RWPE1 (cell line): ENCODE results near the gene ZNF654.

ENCODE experiments used
- CTCF ChIA-PET: fragments of 350-600 bp; sonication (Branson Sonifier 250); formaldehyde crosslinking; extraction: SDS; loops from one replicate; lab custom pipeline; 2021; lab: Yijun Ruan, JAX
- POLR2A ChIA-PET: fragments of 400-600 bp; formaldehyde crosslinking; extraction: SDS; loops from one replicate; lab custom pipeline; 2020; ENCODE audit warnings: antibody characterized with exemption; ENCODE audit not compliant: low non-redundant PET; lab: Yijun Ruan, JAX
- DNase-seq: peaks from one replicate; pipeline ENCODE4 v3.0.0; 2012; ENCODE audit warnings: low spot score
- H3K27ac ChIP-seq: fragments of 450-650 bp; 2 replicates; pipeline ENCODE4 v1.5.1; 2017
- TF ChIP-seq, protein P1 (sequence below): fragments of 450-650 bp; conservative IDR thresholded peaks from 2 replicates; pipeline ENCODE4 v1.5.1; 2017; ENCODE audit warnings: low read depth, mild to moderate bottlenecking

ZNF654 gene

DNA sequence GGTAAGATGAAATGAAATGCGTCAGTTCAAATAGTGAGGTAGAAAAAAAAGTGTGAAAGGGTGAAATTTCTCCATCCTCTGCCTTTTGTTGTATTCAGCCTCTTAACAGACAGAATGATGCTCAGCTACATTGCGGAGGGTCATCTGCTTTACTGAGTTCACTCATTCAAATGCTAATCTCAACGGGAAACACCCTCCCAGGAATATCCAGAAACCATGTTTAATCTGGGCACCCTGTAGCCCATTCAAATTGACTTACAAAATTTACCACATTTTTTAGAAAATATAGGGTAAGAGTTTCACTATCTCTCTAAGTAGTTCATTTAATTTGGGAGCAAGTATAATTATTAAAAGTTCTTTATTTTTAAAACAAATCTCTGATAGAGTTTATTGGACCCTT lies 133.6 kb downstream of the ZNF654 start:
- POLR2A ChIA-PET, result no interaction called here
- no peak overlapping the region for H3K27ac ChIP-seq
- CTCF ChIA-PET, result no interaction called here
- TF ChIP-seq, protein P1, sequence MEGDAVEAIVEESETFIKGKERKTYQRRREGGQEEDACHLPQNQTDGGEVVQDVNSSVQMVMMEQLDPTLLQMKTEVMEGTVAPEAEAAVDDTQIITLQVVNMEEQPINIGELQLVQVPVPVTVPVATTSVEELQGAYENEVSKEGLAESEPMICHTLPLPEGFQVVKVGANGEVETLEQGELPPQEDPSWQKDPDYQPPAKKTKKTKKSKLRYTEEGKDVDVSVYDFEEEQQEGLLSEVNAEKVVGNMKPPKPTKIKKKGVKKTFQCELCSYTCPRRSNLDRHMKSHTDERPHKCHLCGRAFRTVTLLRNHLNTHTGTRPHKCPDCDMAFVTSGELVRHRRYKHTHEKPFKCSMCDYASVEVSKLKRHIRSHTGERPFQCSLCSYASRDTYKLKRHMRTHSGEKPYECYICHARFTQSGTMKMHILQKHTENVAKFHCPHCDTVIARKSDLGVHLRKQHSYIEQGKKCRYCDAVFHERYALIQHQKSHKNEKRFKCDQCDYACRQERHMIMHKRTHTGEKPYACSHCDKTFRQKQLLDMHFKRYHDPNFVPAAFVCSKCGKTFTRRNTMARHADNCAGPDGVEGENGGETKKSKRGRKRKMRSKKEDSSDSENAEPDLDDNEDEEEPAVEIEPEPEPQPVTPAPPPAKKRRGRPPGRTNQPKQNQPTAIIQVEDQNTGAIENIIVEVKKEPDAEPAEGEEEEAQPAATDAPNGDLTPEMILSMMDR, result no peak
- no peak for DNase-seq
